HG03045 (cell line): ENCODE data around the gene BPIFA2.
"Not testable (repeated sequence)": the region's sequence is repeated elsewhere in the genome, so short reads cannot be mapped to it uniquely, and the experiment has no call there.

Experiments used
- ATAC-seq: cut with Tn5 transposase; IDR thresholded peaks from one replicate; pipeline ENCODE4 v1.9.1; 2021; ENCODE audit warnings: mild to moderate bottlenecking, moderate library complexity; ENCODE audit not compliant: unreplicated experiment

The BPIFA2 gene

DNA sequence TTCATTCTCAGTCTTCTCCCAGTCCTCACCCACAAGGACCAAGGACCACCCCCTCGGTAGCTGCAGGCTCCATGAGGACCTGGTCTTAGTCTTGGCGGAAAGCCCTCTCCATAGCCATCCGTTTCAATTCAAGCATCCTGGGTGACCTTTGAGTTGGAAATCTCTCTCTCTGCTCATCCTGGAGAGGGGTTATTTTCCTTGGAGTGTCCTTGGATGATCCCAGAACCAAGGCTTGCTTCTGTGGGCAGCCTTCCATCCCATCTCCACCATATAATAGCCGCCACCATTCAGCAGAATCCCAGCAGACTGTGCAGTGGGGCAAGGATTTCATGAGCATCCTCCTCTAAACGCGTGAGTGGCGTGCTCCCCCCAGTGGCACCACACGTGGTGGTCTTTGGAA, at the start of gene BPIFA2:
BPIFA2 (plus strand) TSS at position 301 of the 400 bp plus-strand sequence. CDS start 987 bp downstream, outside the sequence.
- ATAC-seq = no peak

GRCh38 chr20:33119725-33120720, 47.9 kb upstream of the BPIFA2 start:
- ATAC-seq = no peak

- no peak for ATAC-seq
These were observed 47.0 kb upstream of the BPIFA2 start for GRCh38 chr20:33120934-33121333.

- ATAC-seq = not testable (repeated sequence)
These were observed 45.7 kb upstream of the BPIFA2 start for GRCh38 chr20:33122297-33122696.

DNA sequence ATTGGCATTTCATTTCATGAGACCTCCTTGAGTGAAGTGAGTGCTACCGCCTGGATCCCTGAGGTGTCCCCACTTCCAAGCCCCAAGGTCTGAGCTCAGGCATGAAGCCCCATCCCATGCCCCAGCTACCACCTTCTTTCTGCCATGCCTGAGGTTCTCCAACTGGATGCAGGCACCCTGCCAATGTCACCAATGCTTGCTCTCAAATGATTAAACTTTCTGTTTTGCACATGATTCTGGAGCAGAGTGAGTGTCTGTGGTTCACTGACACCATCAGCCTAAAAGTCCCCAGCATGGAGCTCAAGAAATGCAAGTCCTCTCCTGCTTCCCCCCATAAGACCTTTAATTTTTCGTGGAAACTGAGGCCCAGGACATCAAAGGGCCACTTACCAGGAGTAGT, 43.7 kb upstream of the BPIFA2 start:
- ATAC-seq = no peak

DNA sequence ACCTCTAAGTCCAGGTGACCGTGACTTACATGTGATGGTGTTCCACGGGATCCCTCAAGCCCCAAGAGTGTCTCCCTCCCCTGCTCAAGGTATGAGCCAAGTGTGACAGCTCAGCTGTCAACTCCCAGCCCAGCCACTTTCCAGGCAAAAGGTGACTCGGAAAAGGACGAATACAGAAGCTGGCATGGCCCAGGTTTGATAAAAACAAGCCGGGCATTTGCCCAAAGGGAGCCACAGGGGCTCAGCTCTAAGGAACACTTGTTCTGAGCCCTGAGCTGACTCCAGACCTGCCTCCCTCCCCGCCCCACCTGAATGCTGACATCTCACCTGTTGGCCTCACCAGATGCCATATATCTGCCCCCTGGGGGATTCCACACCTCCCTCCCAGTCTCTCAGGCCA, 43.0 kb upstream of the BPIFA2 start:
- no peak for ATAC-seq

GRCh38 chr20:33125983-33126382, 42.0 kb upstream of the BPIFA2 start:
- no peak for ATAC-seq

GRCh38 chr20:33127422-33128097, 40.4 kb upstream of the BPIFA2 start:
- no peak for ATAC-seq

DNA sequence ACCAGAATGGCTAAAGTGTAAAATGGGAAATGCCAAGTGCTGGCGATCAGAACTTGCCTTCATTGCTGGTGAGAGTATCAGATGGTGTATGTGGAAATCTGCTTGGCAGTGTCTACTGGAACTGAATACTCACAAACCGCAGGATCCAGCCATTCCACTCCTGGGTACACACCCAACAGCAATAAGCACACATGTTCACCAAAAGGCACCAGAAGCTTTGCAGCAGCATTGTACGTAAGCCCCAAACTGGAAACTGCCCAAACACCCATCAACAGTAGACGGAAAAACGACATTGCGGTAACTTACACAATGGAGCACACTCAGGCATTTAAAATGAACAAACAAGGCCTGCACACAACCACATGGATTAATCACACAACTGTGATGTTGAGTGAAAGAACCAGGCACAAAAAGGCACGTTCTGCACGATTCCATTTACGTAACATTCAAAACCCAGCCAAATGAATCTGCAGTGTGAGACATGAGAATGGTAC, 37.3 kb upstream of the BPIFA2 start:
- ATAC-seq = no peak

- ATAC-seq = no peak
These were observed 35.9 kb upstream of the BPIFA2 start for GRCh38 chr20:33131949-33132473.

GRCh38 chr20:33132513-33133372, 35.2 kb upstream of the BPIFA2 start:
- no peak for ATAC-seq

DNA sequence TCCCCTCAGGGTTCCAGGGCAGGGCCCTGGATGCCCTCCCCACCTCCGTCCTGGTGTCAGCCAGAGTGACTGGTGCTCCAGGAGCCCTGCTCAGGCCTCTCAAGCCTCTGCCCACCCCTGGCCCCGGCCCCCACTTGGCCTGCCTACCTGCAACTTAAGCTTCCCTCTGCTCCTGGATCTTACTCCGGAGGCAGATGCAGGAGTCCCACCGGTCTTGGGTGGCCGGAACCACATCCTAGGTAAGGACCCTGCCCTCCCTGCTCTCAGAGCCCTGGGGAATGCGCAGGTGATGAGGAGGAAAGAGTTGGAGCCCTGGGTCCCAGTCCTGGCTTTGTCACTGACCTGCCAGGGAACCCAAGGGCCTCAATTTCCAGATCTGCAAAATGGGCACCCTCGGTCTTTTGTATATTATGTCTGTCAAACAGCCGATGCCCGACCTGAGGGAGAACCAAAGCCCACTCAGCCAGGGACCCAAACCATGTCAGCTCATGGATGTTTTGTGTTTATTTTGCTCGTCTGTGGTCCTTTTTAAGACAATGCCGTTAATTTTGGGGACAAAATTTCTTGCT, 34.5 kb upstream of the BPIFA2 start:
- ATAC-seq = no peak

DNA sequence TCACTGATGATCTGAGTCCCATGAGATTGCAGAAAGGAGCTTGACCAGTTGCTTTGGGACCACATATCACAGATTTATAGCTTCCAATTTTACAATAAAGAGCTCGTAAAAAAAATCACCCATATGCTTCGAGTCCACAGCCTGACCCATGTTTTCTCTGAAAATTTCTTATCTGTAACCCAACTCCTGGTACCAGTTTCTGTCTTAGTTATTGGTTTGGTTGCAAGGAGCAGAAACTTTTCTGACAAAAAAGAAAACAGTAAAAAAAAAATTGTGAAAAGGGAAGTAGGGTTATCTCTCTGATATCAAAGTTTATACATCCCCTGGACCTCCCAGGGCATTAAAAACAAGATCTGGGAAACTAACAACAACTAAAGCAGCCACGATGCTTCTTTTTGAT, 30.8 kb upstream of the BPIFA2 start:
- ATAC-seq = no peak

DNA sequence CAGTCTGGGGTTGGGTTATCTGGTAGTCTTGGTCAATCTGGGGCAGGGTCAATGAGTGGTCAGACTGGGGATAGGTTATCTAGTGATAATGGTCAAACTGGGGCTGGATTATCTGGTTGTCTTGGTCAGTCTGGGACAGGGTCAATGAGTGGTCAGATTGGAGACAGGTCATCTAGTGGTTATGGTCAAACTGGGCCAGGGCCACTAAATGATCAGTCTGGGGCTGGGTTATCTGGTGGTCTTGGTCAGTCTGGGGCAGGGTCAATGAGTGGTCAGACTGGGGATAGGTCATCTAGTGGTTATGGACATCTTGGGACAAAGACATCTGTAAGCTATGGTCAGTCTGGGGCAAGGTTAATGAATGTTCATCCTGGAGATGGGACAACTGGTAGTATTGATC, 28.5 kb upstream of the BPIFA2 start:
- ATAC-seq = no peak

DNA sequence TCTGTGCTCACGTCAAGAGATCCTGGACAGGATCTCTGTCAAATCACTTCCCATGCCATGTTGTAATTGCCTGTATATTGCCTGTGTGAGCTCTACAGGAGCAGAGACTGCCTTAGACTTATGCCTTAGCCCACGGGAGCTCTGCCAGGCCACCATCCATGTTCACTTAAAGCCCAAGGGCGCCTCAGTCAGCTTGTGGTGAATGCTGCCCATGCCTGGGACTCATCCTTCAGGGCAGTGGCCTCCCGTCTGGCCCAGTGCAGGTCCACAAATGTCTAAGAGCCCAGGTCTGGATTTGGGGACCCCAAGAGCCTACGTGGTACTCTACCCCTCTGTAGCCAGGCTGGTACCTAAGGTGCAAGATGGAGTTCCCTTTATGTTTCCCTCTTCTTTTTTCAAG, 22.4 kb upstream of the BPIFA2 start:
- no peak for ATAC-seq

GRCh38 chr20:33147299-33147698, 20.7 kb upstream of the BPIFA2 start:
- ATAC-seq = no peak

- no peak for ATAC-seq
These were observed 19.9 kb upstream of the BPIFA2 start for GRCh38 chr20:33148040-33148439.

- ATAC-seq = no peak
These were observed 13.7 kb upstream of the BPIFA2 start for GRCh38 chr20:33154252-33154651.

DNA sequence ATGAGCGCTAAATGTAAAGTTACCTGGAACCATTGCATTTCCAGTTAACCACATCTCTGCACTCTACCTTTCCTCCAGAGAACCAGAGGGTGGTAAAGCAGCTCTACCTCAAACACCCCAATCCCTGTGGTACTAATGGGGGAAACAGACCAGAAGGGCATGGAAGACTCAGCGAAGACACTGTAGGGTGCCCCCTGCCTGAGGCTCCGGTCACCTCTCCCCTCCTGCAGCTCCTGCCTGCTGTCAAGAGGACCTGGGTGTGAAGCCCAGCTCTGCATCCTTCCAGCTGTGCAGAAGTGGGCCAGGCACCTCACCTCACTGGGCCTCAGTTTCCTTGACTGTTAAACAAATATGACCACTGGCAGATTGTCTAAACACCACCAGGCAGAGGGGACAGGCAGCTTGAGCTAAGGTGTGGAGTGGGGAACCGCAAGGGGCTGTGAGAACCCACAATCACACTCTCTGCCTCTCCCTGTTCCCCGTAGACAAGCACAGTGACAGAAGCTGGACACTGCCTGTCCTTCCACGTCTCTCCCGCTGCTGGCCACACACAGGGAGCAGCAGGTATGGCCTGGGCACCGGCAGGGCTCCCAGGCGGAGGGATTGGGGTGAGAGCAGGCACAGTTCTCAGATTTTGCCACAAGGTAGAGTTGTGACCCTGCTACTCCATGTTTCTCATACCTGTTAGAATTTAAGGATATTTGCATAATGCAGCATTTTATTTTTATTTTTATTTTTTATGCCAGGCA, 9.1 kb upstream of the BPIFA2 start:
- ATAC-seq = no peak

DNA sequence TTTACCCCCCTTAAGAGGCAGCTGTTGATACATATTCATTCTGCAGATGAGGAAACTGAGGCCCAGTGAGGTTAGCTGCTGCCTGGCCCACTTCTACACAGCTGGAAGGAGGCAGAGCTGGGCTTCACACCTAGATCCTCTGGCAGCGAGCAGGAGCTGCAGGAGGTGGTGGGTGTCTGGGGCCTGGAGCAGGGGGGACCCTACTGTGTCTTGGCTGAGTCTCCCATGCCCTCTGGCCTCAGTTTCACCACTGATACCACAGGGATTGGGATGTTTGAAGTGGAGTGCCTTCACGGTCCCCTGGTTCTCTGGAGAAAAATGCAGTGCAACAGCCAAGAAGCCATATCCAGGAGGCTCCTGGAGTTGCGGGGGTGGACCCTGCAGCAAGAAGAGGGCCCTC, 8.2 kb upstream of the BPIFA2 start:
- no peak for ATAC-seq
